ENCODE data around the gene CCDC137.
A peak's percentile ranks its signal among the peaks of the same experiment; 100 is the strongest.

Gene CCDC137

GRCh38 chr17:81683208-81683583 lies 16.7 kb downstream of the CCDC137 start:
- DNase-seq (ENCODE audit: low read depth in 2 of 2), result no peak

- DNase-seq (ENCODE audit: low read depth in 2 of 2), result peak; percentile 94
Measured at GRCh38 chr17:81683584-81684441, 17.3 kb downstream of the CCDC137 start, which contains the start of the genes ARL16 and HGS. TSS of gene ARL16 (minus strand) at chr17:81683797. CDS start at chr17:81683753, 44 bp downstream. TSS of gene HGS (plus strand) at chr17:81684011. CDS start at chr17:81684067, 56 bp downstream.

- DNase-seq (ENCODE audit: low read depth in 2 of 2), result no peak
Measured at GRCh38 chr17:81684442-81684911, 17.9 kb downstream of the CCDC137 start.

- DNase-seq (ENCODE audit: low read depth in 2 of 2), result peak; percentile 37 to 39
Measured at GRCh38 chr17:81685108-81685507, 18.6 kb downstream of the CCDC137 start.

- no peak for DNase-seq (ENCODE audit: low read depth in 2 of 2)
Measured at GRCh38 chr17:81686614-81687013, 20.1 kb downstream of the CCDC137 start.

GRCh38 chr17:81687770-81688541 lies 21.4 kb downstream of the CCDC137 start:
- DNase-seq (ENCODE audit: low read depth in 2 of 2), result no peak

- no peak for DNase-seq (ENCODE audit: low read depth in 2 of 2)
Measured at GRCh38 chr17:81688616-81689015, 22.1 kb downstream of the CCDC137 start.

- no peak for DNase-seq (ENCODE audit: low read depth in 2 of 2)
Measured at GRCh38 chr17:81690066-81690465, 23.5 kb downstream of the CCDC137 start.

- DNase-seq (ENCODE audit: low read depth in 2 of 2), result no peak
Measured at GRCh38 chr17:81690549-81690948, 24.0 kb downstream of the CCDC137 start.

GRCh38 chr17:81691196-81691595 lies 24.7 kb downstream of the CCDC137 start:
- no peak for DNase-seq (ENCODE audit: low read depth in 2 of 2)

- DNase-seq (ENCODE audit: low read depth in 2 of 2), result no peak
Measured at GRCh38 chr17:81691608-81692007, 25.1 kb downstream of the CCDC137 start.

GRCh38 chr17:81693509-81694210 lies 27.1 kb downstream of the CCDC137 start:
- DNase-seq (ENCODE audit: low read depth in 2 of 2), result no peak

GRCh38 chr17:81694810-81695209 lies 28.3 kb downstream of the CCDC137 start:
- no peak for DNase-seq (ENCODE audit: low read depth in 2 of 2)

GRCh38 chr17:81695211-81695610 lies 28.7 kb downstream of the CCDC137 start:
- DNase-seq (ENCODE audit: low read depth in 2 of 2), result no peak

GRCh38 chr17:81695801-81696200 lies 29.3 kb downstream of the CCDC137 start:
- DNase-seq (ENCODE audit: low read depth in 2 of 2), result no peak

- DNase-seq (ENCODE audit: low read depth in 2 of 2), result no peak
Measured at GRCh38 chr17:81696218-81696941, 29.8 kb downstream of the CCDC137 start.

- DNase-seq (ENCODE audit: low read depth in 2 of 2), result no peak
Measured at GRCh38 chr17:81697261-81698044, 30.9 kb downstream of the CCDC137 start.

- DNase-seq (ENCODE audit: low read depth in 2 of 2), result no peak
Measured at GRCh38 chr17:81700353-81701287, 34.1 kb downstream of the CCDC137 start.
